Endothelial cell (in vitro differentiated cells): ENCODE measurements around the gene NUDT22. TPM values are rescaled to one million over a fixed set of nuclear protein-coding genes. Genes with fewer than 3 reads are reported as not detected.

Experiments
- DNase-seq: peaks from one replicate; pipeline ENCODE4 v3.0.0; 2021; ENCODE audit warnings: low spot score
- H3K27ac Mint-ChIP-seq: one replicate; pipeline ENCODE4 v1.8.0; 2021; ENCODE audit warnings: mixed read lengths, inconsistent platforms; ENCODE audit not compliant: unreplicated experiment
- H3K27me3 Mint-ChIP-seq: one replicate; pipeline ENCODE4 v1.8.0; 2021; ENCODE audit warnings: mild to moderate bottlenecking, moderate library complexity, mixed read lengths, inconsistent platforms; ENCODE audit not compliant: unreplicated experiment
- H3K36me3 Mint-ChIP-seq: one replicate; pipeline ENCODE4 v1.8.0; 2021; ENCODE audit warnings: mild to moderate bottlenecking, low read depth, mixed read lengths, inconsistent platforms; ENCODE audit not compliant: unreplicated experiment
- H3K4me1 Mint-ChIP-seq: one replicate; pipeline ENCODE4 v1.8.0; 2021; ENCODE audit warnings: mild to moderate bottlenecking, mixed read lengths, inconsistent platforms; ENCODE audit not compliant: unreplicated experiment
- H3K4me3 Mint-ChIP-seq: one replicate; pipeline ENCODE4 v1.8.0; 2021; ENCODE audit warnings: mild to moderate bottlenecking, mixed read lengths, inconsistent platforms; ENCODE audit not compliant: unreplicated experiment
- H3K9me3 Mint-ChIP-seq: one replicate; pipeline ENCODE4 v1.8.0; 2021; ENCODE audit warnings: mixed read lengths, inconsistent platforms; ENCODE audit not compliant: unreplicated experiment
- CTCF ChIP-seq: fragments of 200-600 bp; sonication (generic); IDR thresholded peaks from one replicate; pipeline ENCODE4 v1.5.0; 2021; ENCODE audit warnings: antibody characterized with exemption; ENCODE audit not compliant: unreplicated experiment
- long read RNA-seq: library from polyadenylated mRNA; unstranded; transcript quantifications from one replicate; pipeline ENCODE4 v2.0.0, GENCODE V29; 2020; ENCODE audit not compliant: unreplicated experiment
- total RNA-seq: library from RNA; stranded (reverse); fragmentation: NEBNext Ultra II Directional; extraction: Animal tissue kit (Norgen Biotek cat#: 25700); gene quantifications from one replicate; pipeline ENCODE4 v1.2.1, GENCODE V29; 2021; ENCODE audit not compliant: unreplicated experiment

The NUDT22 gene, protein sequence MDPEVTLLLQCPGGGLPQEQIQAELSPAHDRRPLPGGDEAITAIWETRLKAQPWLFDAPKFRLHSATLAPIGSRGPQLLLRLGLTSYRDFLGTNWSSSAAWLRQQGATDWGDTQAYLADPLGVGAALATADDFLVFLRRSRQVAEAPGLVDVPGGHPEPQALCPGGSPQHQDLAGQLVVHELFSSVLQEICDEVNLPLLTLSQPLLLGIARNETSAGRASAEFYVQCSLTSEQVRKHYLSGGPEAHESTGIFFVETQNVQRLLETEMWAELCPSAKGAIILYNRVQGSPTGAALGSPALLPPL
- total RNA-seq, result 21.2 TPM
- long read RNA-seq, transcript NUDT22-201 (6 exons, 1,094 nt), result major isoform, 8 of 12 reads
- long read RNA-seq, partial matches to known transcripts, result 1 of 12 reads
- long read RNA-seq, other reads (novel, unspliced or antisense), result 1 of 12 reads

DNA sequence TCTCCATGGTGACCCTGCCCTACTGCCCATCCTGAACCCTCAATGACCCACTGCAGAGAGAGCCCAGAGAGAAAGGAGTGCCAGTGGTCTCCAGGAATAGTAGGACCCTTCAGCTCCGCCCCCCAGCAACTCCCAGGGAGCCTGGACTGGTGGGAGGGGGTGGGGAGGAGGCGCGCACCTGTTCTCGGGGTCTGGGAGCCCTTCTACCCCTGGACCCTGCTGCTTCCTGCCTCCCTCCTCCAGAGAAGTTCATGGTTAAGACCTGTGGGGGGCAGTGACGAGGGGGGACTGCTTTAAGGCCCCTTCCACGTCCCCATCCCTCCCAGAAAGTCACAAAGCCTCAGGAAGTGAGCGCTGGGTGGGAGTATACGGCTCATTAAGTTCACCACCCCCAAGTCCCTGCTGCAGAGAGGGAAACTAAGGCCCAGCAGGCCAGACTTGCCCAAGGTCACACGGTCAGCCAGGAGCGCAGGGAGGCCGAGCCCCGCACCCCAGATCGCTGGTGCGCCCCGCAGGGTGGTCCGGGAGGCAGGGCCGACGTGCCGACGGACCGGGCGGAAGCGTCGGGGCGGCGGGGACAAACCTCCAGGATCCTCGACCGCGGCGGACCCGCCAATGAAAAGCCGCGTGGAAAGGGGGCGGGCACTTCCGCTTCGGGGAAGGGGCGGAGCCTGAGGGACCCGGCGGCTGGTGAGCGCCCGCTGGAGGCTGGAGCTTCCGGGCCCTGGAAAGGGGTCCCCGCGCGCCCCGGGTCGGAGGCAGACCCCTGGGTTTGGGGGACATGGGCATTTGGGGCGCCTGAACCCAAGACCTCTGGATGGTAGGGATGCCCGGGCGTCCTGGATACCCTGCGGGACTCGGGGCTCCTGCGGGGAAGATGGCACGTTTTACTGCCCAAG is at the start of gene NUDT22, which contains the start of gene TRPT1:
Gene NUDT22, plus strand, starts transcription at position 667 of the 899 bp plus-strand sequence. CDS start 379 bp downstream, outside the sequence.
Gene TRPT1, minus strand, starts transcription at position 579 of the 899 bp plus-strand sequence. Its CDS starts 326 bp downstream, at position 253.
- peak within 1 kb of the TSS; percentile 88 for H3K4me3 Mint-ChIP-seq
- H3K9me3 Mint-ChIP-seq, result no peaks in the 10 kb centered on the region
- peak; percentile 46 for TF ChIP-seq CTCF
- peaks cover 5% of the 10 kb centered on the region for H3K27me3 Mint-ChIP-seq
- DNase-seq, result peak; percentile 86
- H3K27ac Mint-ChIP-seq, result no peak within 1 kb of the TSS
- H3K4me1 Mint-ChIP-seq, result peaks cover 3% of the 10 kb centered on the region
- no peaks in the 10 kb centered on the region for H3K36me3 Mint-ChIP-seq

GRCh38 chr11:64176751-64177150 is 49.3 kb upstream of the NUDT22 start:
- Mint-ChIP-seq H3K36me3 (peaks cover 7% of the 10 kb centered on the region), H3K27me3 (peaks cover 4% of the 10 kb centered on the region), H3K4me1 (no peaks in the 10 kb centered on the region), H3K4me3 (no peak overlapping the region), H3K9me3 (peaks cover 5% of the 10 kb centered on the region), H3K27ac (no peak overlapping the region)
- DNase-seq, result no peak
- TF ChIP-seq CTCF, result no peak

DNA sequence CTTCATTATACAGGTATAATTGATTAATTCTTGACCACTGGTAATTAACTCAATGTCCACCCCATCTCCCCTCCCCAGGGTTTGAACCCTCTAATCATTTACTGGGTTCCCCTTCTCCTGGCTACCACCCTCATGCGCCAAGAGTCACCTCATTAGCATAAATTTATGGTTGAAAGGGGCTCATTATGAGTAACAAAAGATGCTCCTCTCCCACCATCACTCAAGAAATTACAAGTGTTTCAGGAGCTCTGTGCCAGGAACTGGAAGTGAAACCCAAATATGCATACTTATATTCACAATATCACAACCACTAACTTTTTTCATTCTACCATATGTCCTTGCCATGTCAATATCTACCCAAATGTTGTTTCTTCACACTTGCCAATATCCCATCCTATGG is 47.9 kb upstream of the NUDT22 start:
- Mint-ChIP-seq H3K27ac (no peak overlapping the region), H3K4me1 (no peaks in the 10 kb centered on the region), H3K27me3 (peaks cover 4% of the 10 kb centered on the region), H3K9me3 (peaks cover 5% of the 10 kb centered on the region), H3K4me3 (no peak overlapping the region), H3K36me3 (peaks cover 7% of the 10 kb centered on the region)
- TF ChIP-seq CTCF, result no peak
- DNase-seq, result no peak

DNA sequence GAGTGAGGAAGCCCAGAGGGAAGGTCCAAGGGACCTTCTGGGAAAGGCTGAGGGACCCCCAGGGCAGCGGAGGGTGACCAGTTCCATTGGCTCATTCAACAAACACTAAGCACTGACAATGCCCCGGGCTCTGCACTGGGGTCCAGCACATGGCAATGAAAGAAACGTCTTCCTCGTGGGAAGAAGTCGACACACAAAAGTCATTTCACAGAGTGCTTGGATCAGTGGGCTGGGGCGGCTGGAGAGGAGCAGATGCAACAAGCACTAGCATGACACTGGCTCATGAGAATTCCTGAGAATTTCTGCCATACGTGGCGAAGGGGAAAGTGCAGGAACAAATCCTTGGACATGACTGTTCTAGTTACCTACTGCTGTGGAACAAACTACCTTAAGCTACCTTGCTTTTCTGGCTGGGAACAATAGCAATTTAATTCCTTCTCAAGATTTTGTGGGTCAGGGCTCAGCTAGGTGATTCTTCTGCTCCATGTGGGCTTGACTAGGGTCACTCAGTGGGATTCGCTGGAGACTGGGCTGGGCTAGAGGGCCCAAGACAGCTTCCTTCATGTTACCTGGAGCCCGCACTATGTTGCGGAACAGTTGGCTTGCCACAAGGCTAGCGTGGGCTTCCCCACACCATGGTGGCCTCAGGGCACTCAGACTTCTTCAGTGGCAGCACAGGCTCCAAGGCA is 47.0 kb upstream of the NUDT22 start:
- Mint-ChIP-seq H3K36me3 (peaks cover 3% of the 10 kb centered on the region), H3K4me3 (no peak overlapping the region), H3K9me3 (peaks cover 3% of the 10 kb centered on the region), H3K27ac (no peak overlapping the region), H3K4me1 (peaks cover 3% of the 10 kb centered on the region), H3K27me3 (peaks cover 7% of the 10 kb centered on the region)
- no peak for TF ChIP-seq CTCF
- DNase-seq, result no peak
